Neural progenitor cell (in vitro differentiated cells): Measurements from ENCODE around the gene RASGRF2. TPM values are rescaled to one million over a fixed set of nuclear protein-coding genes. Genes with fewer than 3 reads are reported as not detected.

Source experiments
- DNase-seq: peaks from one replicate; pipeline ENCODE4 v3.0.0-alpha.2; 2016; ENCODE audit warnings: low spot score
- H2AFZ ChIP-seq: fragments of 200-600 bp; sonication (generic); replicated peaks from 2 replicates; pipeline ENCODE4 v1.6.1; 2016; ENCODE audit warnings: antibody characterized with exemption
- H3F3A ChIP-seq: fragments of 200-600 bp; sonication (generic); 2 replicates; pipeline ENCODE4 v1.6.1; 2016; ENCODE audit warnings: antibody characterized with exemption, low read depth
- H3K27ac ChIP-seq: fragments of 200-600 bp; sonication (generic); 2 replicates; pipeline ENCODE4 v1.5.1; 2016; ENCODE audit warnings: mild to moderate bottlenecking
- H3K27me3 ChIP-seq: fragments of 200-600 bp; sonication (generic); 2 replicates; pipeline ENCODE4 v1.6.1; 2016; ENCODE audit warnings: mild to moderate bottlenecking, moderate library complexity
- H3K36me3 ChIP-seq: fragments of 200-600 bp; sonication (generic); 2 replicates; pipeline ENCODE4 v1.5.1; 2016
- H3K4me1 ChIP-seq: fragments of 200-600 bp; sonication (generic); 2 replicates; pipeline ENCODE4 v1.6.1; 2016; ENCODE audit warnings: mixed run types
- H3K4me2 ChIP-seq: fragments of 200-600 bp; sonication (generic); 2 replicates; pipeline ENCODE4 v1.6.1; 2016
- H3K4me3 ChIP-seq: fragments of 200-600 bp; sonication (generic); 2 replicates; pipeline ENCODE4 v1.5.1; 2016
- H3K79me2 ChIP-seq: fragments of 200-600 bp; sonication (generic); 2 replicates; pipeline ENCODE4 v1.6.1; 2016; ENCODE audit warnings: low read depth
- H3K9ac ChIP-seq: fragments of 200-600 bp; sonication (generic); 2 replicates; pipeline ENCODE4 v1.6.1; 2016
- H3K9me3 ChIP-seq: fragments of 200-600 bp; sonication (generic); 2 replicates; pipeline ENCODE4 v1.5.1; 2016; ENCODE audit warnings: low read depth
- H4K20me1 ChIP-seq: fragments of 200-600 bp; sonication (generic); 2 replicates; pipeline ENCODE4 v1.6.1; 2016; ENCODE audit warnings: low read depth
- H3K27ac Mint-ChIP-seq: 3 replicates; pipeline ENCODE4 v1.8.0; 2021; ENCODE audit warnings: mixed read lengths
- H3K27me3 Mint-ChIP-seq: 2 replicates; pipeline ENCODE4 v1.8.0; 2022; ENCODE audit warnings: low read depth, mild to moderate bottlenecking, inconsistent platforms, moderate library complexity, mixed read lengths; ENCODE audit not compliant: insufficient read depth
- H3K36me3 Mint-ChIP-seq: 3 replicates; pipeline ENCODE4 v1.8.0; 2021; ENCODE audit warnings: mixed read lengths
- H3K4me1 Mint-ChIP-seq: 3 replicates; pipeline ENCODE4 v1.8.0; 2021; ENCODE audit warnings: mixed read lengths
- H3K4me3 Mint-ChIP-seq: 3 replicates; pipeline ENCODE4 v1.8.0; 2021; ENCODE audit warnings: mild to moderate bottlenecking, moderate library complexity, mixed read lengths
- H3K9me3 Mint-ChIP-seq: 3 replicates; pipeline ENCODE4 v1.8.0; 2020; ENCODE audit warnings: mixed read lengths
- EZH2 ChIP-seq: fragments of 200-600 bp; sonication (generic); IDR thresholded peaks from 2 replicates; pipeline ENCODE4 v1.6.1; 2017; ENCODE audit warnings: antibody characterized with exemption, mild to moderate bottlenecking, moderate library complexity
- EZH2phosphoT487 ChIP-seq: fragments of 200-600 bp; sonication (generic); IDR thresholded peaks from 2 replicates; pipeline ENCODE4 v1.6.1; 2017; ENCODE audit warnings: antibody characterized with exemption
- total RNA-seq: library from RNA; depleted of rRNA; stranded (reverse); fragments of >200 nt; gene quantifications from 2 replicates; pipeline ENCODE4 v1.2.3, GENCODE V29; 2015; ENCODE audit warnings: low replicate concordance
- TF ChIP-seq, protein P1 (sequence below): fragments of 200-600 bp; sonication (generic); IDR thresholded peaks from 2 replicates; pipeline ENCODE4 v1.5.1; 2017; ENCODE audit warnings: antibody characterized with exemption, mild to moderate bottlenecking

The RASGRF2 gene
- total RNA-seq, 1 donor from 2014 or later, result 0.15 TPM

DNA sequence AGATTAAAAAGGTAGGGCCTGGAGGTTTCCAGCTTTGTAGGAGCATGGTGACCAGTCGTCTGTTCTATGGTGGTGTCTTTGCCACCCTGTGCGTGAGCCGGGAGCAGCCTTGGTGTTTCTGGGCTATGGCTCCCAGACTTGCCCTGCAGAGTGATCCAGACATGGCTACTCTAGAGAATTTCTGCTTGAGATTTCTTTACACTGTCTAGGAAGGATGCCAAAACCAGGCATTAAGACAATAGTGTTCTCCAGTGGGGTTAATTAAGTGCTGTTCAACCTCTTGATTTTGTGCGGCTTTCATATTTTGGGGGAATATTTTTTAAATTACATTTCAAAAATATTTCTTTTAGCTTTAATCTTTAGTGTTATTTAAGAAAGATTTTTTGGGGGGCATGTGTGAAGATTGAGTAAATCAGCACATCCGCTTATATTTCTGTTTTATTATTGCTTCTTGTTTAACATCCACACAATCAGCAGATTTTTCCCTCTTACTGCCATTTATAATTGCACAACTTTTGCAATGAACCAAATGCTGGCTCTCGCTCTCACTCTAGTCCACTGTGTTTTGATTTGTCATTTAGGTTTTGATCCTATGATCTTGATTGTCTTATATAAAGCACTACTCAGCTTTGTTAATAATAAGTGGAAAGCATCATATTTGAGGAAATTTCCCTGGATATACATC, 110.5 kb downstream of the RASGRF2 start:
- TF ChIP-seq EZH2phosphoT487 (no peak), EZH2 (no peak)
- TF ChIP-seq, protein P1, sequence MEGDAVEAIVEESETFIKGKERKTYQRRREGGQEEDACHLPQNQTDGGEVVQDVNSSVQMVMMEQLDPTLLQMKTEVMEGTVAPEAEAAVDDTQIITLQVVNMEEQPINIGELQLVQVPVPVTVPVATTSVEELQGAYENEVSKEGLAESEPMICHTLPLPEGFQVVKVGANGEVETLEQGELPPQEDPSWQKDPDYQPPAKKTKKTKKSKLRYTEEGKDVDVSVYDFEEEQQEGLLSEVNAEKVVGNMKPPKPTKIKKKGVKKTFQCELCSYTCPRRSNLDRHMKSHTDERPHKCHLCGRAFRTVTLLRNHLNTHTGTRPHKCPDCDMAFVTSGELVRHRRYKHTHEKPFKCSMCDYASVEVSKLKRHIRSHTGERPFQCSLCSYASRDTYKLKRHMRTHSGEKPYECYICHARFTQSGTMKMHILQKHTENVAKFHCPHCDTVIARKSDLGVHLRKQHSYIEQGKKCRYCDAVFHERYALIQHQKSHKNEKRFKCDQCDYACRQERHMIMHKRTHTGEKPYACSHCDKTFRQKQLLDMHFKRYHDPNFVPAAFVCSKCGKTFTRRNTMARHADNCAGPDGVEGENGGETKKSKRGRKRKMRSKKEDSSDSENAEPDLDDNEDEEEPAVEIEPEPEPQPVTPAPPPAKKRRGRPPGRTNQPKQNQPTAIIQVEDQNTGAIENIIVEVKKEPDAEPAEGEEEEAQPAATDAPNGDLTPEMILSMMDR, result no peak
- no peaks in the 10 kb centered on the region for H3K9me3 ChIP-seq
- H3K4me1 ChIP-seq, result no peaks in the 10 kb centered on the region
- no peak overlapping the region for H3K9ac ChIP-seq
- no peak overlapping the region for H3K4me2 ChIP-seq
- Mint-ChIP-seq H3K4me3 (no peak overlapping the region), H3K9me3 (no peaks in the 10 kb centered on the region), H3K27me3 (no peaks in the 10 kb centered on the region), H3K4me1 (no peaks in the 10 kb centered on the region), H3K36me3 (no peaks in the 10 kb centered on the region), H3K27ac (no peak overlapping the region)
- no peaks in the 10 kb centered on the region for H3K36me3 ChIP-seq
- H2AFZ ChIP-seq, result no peak overlapping the region
- H3K27ac ChIP-seq, result no peak overlapping the region
- H4K20me1 ChIP-seq, result no peaks in the 10 kb centered on the region
- H3K4me3 ChIP-seq, result no peak overlapping the region
- no peaks in the 10 kb centered on the region for H3F3A ChIP-seq
- DNase-seq, result no peak
- H3K27me3 ChIP-seq, result no peaks in the 10 kb centered on the region
- no peaks in the 10 kb centered on the region for H3K79me2 ChIP-seq

DNA sequence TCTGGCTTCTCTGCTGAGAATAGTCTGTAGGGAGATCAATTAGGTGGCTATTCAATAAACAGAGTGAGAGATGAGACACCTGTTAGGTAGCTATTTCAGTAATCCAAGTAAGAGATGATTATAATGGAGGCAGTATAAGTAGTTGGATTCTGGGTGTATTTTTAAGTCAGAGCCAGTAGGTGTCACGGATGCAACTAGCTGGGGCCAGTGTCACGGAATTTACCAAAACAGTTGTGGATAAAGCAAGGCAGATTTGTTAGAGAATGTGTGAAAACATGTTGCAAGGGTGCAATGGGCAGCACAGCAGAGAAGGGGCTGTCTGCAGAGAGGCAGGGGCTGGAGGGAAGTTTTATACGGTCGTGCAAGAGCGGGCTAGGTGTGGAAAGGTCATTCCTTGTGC, 114.9 kb downstream of the RASGRF2 start:
- Histone ChIP-seq H3K27me3 (no peaks in the 10 kb centered on the region), H3K4me1 (no peaks in the 10 kb centered on the region)

DNA sequence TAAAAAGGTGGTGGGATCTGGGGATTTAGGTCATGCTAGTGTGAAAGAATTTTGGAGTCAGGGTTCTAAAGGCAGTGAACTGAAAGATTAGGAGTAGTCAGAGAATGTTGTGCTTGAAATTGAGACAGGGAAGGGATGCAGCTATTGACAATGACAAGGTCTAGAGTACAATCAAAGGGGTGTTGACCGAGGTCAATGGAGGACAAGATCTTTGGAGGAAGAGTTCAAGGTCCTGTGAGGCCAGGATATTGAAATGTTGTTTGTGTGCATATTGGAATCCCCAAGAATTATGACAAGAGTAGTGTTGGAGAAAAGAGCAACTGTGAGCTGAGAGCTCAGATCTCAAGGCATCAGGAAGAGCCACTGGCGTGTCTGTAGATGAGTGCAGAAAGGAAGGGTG, 116.9 kb downstream of the RASGRF2 start:
- no peaks in the 10 kb centered on the region for H3K9me3 ChIP-seq
- H3K4me3 Mint-ChIP-seq, result no peak overlapping the region
- no peaks in the 10 kb centered on the region for H3K36me3 Mint-ChIP-seq
- H3K36me3 ChIP-seq, result no peaks in the 10 kb centered on the region
- no peak overlapping the region for H3K9ac ChIP-seq
- H3K4me3 ChIP-seq, result no peak overlapping the region
- H2AFZ ChIP-seq, result no peak overlapping the region
- H4K20me1 ChIP-seq, result no peaks in the 10 kb centered on the region
- peaks cover 2% of the 10 kb centered on the region for H3K27me3 Mint-ChIP-seq
- H3F3A ChIP-seq, result no peaks in the 10 kb centered on the region
- TF ChIP-seq EZH2 (no peak), EZH2phosphoT487 (no peak)
- TF ChIP-seq, protein P1, result no peak
- H3K4me1 Mint-ChIP-seq, result no peaks in the 10 kb centered on the region
- H3K27ac Mint-ChIP-seq, result no peak overlapping the region
- no peaks in the 10 kb centered on the region for H3K27me3 ChIP-seq
- H3K4me2 ChIP-seq, result no peak overlapping the region
- no peak overlapping the region for H3K27ac ChIP-seq
- H3K79me2 ChIP-seq, result no peaks in the 10 kb centered on the region
- no peaks in the 10 kb centered on the region for H3K4me1 ChIP-seq
- H3K9me3 Mint-ChIP-seq, result peaks cover 2% of the 10 kb centered on the region
- no peak for DNase-seq

More for the DNA sequence above, 114.9 kb downstream of the RASGRF2 start:
- Histone ChIP-seq H3K27ac (no peak overlapping the region), H3K79me2 (no peaks in the 10 kb centered on the region), H3K9me3 (no peaks in the 10 kb centered on the region), H2AFZ (no peak overlapping the region), H3K4me3 (no peak overlapping the region), H3F3A (no peaks in the 10 kb centered on the region), H3K4me2 (no peak overlapping the region), H4K20me1 (no peaks in the 10 kb centered on the region), H3K9ac (no peak overlapping the region), H3K36me3 (no peaks in the 10 kb centered on the region)
- TF ChIP-seq EZH2 (no peak), EZH2phosphoT487 (no peak)
- TF ChIP-seq, protein P1, result no peak
- no peak overlapping the region for H3K4me3 Mint-ChIP-seq
- DNase-seq, result no peak
- peaks cover 2% of the 10 kb centered on the region for H3K9me3 Mint-ChIP-seq
- H3K36me3 Mint-ChIP-seq, result no peaks in the 10 kb centered on the region
- no peak overlapping the region for H3K27ac Mint-ChIP-seq
- H3K4me1 Mint-ChIP-seq, result no peaks in the 10 kb centered on the region
- H3K27me3 Mint-ChIP-seq, result no peaks in the 10 kb centered on the region
